ENCODE data around the gene OR56A4.

Gene OR56A4, protein sequence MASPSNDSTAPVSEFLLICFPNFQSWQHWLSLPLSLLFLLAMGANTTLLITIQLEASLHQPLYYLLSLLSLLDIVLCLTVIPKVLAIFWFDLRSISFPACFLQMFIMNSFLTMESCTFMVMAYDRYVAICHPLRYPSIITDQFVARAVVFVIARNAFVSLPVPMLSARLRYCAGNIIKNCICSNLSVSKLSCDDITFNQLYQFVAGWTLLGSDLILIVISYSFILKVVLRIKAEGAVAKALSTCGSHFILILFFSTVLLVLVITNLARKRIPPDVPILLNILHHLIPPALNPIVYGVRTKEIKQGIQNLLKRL

DNA sequence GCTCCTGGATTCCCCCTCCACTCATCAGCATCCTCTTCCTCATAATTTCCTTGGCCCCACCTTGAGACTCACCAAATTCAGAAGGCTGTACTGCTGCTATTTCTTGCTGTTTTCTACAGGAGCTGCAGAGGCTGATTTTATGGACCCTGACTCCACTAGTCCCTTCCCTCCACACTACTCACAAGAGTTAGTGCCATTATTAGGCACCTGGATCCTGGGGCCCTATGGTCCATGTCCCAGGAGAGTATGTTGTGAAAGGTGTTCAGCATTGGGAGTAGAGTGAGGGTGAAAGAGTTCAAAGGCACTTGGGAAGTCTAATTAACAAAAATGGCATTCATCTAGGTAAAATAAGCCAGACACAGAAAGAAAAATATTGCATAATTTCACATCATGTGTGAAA is at the start of gene OR56A4:
OR56A4 (minus strand) TSS at position 101 of the 400 bp plus-strand sequence. CDS start 3,954 bp downstream, outside the sequence.
- DNase-seq (ENCODE audit: low read depth in 2 of 2): no peak

DNA sequence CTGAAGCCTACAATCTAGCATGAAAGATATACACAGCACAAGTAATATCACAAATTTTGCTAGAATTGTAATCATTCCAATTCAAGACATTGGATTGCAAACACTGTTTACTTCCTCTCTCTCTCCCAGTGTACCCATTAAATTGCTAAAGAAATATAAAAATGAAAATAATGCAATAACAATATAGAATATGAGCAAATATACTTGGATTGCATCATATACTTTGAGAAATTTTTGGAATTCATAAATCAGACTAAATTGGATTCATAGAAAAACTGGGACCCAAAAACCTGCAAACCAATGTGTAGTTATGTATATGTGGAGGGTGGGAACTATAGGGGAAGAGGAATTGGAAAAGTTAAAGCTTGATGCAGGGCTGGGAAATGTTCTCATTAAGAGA is 48.8 kb upstream of the OR56A4 start:
- DNase-seq (ENCODE audit: low read depth in 2 of 2): no peak

DNA sequence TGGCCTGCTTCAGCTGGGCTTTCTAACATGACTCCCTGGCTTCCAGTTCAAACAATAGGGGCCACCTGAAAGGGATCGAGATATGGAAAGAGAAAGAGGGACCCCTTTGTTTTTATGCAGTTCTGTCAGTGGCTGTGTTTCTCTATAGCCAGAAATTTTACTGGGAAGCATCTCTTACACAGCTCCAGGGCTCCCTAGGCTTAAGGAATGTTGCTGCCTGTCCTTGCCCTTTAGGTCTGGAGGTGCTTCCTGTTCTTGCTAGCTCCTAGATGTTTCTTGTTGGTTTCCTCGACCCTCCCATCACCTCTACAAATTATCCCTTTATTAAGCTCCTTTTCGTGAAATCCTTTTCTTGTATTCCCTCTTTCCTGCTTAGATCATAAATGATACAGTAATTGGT is 45.6 kb upstream of the OR56A4 start:
- DNase-seq (ENCODE audit: low read depth in 2 of 2): no peak

DNA sequence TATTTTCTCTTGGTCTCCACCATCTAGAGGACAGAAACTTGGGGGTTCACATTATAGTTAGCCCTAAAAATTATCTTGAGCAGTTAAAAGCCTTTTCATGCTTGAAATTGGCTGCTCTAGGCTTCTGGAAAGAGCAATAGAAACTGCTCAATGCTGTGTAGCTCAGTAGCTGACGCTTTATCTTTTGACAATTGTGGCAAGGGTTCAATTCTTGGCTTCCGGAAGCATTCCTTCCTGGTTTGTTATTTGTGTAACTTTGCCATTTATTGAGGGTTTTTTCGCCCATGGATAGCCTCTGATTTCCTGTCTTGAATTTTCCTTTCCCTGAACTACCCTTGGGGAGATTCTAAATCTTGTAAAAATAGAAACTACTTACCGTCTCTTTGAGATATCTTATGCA is 34.1 kb upstream of the OR56A4 start:
- DNase-seq (ENCODE audit: low read depth in 2 of 2): no peak

DNA sequence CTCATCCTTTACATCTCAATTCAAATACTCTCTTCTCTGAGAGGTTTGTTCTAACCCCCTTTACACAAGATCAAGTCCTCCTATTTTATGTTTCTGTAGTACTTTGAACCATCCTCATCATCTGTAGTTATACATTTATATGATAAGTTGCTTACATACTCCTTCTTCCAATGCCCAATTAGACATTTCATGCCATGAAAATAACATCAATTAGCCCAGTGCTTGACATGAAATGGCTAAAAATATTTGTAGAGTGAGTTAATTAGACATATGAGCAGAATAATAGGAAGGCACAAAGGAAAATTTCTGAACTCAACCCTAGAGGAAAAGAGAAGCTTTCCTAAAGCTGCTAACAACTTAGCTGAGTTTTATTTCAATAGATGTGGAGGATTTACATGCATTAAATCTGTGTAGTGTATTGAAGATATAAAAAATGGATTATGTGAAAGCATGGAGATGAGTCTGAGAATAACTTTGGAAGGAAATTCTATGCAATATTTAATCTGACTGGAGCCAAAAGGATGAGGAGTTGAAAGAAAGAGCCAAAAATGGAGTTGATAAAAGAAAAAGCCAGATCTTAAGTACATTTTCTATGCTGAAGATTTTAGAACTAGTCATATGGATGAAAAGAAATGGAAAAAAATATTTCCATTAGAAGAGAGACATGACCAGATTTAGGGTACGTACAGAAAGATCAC is 24.1 kb upstream of the OR56A4 start, which contains the start of gene OR56A1:
OR56A1 (minus strand) TSS at position 51 of the 698 bp plus-strand sequence. CDS start 3,066 bp downstream, outside the sequence.
- no peak for DNase-seq (ENCODE audit: low read depth in 2 of 2)

DNA sequence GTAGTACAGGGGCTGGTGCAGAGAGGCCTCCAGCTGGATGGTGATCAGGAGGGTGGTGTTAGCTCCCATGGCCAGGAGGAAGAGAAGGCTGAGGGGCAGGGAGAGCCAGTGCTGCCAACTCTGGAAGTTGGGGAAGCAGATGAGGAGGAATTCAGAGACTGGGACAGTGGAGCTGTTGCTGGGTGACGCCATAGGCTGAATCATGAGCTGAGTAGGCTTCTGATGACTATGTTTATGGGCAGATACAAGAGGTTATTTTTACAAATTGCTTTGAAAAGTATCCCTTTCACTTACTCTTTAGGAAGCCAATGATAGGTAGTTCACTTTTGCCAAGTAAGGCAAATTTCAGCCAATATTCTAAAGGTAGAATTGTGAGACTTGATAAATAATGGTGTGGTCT is 20.8 kb upstream of the OR56A4 start:
- no peak for DNase-seq (ENCODE audit: low read depth in 2 of 2)

DNA sequence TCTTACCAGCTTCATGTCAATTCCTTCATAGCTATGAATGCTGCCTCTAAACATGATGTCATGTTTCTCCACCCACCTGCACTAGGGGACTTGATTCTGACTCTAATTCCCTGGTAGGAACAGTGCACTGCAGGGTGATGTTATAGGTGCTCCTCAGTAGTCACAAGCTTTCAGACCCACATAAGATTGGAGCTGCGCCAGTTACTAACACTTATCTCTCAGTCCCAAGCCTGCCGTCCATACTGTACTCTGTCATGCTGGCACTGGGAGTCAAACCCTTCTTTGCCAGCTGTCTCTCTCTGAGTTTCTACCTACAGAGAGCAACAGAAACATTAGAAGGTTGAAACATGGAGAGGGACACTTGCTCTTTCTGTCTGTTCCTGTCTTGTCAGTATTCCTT is 18.3 kb upstream of the OR56A4 start:
- no peak for DNase-seq (ENCODE audit: low read depth in 2 of 2)

DNA sequence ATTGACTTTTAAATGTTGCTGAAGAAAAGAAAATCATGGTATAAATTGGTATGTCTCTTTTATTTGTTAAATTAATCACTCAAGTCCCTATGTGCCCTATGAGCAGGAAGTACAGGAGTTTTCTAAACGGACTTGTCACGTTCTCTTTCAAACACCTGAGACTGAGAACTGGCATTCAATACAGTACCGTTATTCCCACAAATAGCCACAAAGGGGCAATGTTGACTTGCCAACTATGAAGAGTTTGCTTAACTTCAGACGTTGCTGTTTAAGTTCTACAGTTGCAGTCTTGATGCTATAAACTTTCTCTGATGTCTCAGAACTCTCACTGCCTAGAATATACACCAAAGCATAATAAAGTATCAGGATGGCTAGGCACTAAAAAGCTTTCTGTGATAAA is 16.2 kb upstream of the OR56A4 start:
- DNase-seq (ENCODE audit: low read depth in 2 of 2): no peak

DNA sequence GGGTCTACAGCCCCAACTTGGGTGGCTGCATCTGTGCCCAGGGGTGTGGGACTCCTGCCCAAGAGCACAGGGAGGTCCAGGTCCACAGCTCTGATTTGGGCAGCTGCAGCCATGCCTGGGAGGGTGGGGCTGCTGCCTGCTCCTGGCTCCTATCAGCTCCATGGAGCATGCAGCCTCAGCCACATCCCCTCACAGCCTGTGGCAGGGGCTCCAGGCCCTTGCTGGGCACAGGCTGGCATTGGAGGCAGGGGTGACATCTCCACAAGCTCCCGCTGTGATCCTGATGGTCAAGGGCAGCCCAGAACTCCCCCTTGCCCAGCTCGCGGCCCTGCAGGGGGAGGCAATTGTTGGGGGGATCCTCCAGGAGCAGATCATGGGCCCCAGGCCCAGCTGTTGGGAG is 6.3 kb upstream of the OR56A4 start:
- DNase-seq (ENCODE audit: low read depth in 2 of 2): no peak

DNA sequence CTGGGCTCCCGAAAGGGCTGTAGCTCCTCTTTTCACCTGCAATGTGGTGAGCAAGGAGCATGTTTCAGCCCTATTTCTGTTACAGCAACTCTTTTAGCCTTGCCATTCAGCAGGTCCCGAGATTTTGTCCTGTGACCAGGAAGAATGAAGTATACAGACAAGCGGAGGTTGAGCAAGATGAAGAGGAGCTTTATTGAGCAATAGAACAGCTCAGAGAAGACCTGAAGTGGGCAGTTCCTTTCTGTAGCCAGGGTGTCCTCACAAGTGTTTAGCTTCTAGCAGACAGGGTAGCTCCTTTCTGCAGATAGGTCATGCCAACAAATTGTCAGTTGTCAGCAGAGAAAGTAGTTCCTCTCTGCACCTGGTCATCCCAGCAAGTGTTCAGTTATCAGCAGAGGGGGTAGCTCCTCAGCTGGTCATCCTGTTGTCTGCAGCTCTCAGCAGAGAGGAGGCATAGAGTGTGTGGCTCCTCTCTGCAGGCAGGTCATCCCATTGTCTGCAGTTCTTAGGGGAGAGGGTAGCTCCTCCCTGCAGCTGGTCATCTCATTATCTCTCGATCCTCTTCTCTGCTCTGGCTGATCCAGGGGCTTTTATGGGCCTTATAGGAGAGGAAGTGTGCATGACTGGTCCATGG is 5.4 kb upstream of the OR56A4 start:
- no peak for DNase-seq (ENCODE audit: low read depth in 2 of 2)

DNA sequence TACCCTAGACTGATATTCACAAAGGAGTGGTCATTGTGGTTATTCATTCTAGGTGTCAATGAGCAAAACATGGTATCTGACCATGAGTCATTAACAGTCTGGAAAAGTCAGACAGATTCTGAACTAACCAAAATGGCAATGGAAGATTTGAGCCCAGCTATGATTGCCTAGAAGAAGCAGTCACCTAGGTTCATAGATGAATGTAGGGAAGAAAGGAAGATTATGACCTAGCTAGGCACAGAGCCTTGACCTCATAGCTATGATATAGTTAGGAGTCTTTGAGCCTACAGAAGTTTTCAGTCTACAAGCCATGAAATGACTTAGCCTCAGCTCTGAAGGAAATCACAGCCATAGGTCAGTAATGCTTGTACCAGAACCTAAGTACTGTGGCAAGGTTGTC is 351 bp downstream of the OR56A4 start:
- DNase-seq (ENCODE audit: low read depth in 2 of 2): no peak

DNA sequence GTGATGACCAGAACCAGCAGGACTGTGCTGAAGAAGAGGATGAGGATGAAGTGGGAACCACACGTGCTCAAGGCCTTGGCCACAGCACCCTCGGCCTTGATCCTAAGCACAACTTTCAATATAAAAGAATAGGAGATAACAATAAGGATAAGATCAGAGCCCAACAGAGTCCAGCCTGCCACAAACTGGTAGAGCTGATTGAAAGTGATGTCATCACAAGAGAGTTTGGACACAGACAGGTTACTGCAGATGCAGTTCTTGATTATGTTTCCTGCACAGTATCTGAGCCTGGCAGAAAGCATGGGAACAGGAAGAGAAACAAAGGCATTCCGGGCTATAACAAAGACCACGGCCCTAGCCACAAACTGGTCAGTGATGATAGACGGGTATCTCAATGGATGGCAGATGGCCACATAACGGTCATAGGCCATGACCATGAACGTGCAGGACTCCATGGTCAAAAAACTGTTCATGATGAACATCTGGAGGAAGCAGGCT is 4.5 kb downstream of the OR56A4 start:
- DNase-seq (ENCODE audit: low read depth in 2 of 2): no peak

DNA sequence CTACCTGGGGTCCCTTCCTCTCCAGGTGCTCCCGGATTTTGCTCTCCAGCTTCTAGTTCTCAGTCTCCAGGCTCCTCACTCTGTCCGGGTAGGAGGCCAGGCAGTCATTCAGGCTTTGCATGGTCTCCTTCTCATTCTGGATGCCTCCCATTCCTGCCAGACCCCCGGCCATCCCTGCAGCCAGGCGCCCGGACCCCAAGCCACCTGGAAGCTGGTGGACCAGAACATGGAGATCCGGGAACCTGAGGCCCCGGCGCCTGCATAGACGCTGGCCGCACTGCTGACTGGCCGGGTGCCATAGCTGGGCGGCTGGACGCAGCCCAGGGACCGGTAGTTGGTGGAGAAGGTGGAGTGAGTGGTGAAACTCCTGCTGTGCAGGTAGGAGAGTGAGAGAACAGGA is 12.0 kb downstream of the OR56A4 start:
- no peak for DNase-seq (ENCODE audit: low read depth in 2 of 2)

DNA sequence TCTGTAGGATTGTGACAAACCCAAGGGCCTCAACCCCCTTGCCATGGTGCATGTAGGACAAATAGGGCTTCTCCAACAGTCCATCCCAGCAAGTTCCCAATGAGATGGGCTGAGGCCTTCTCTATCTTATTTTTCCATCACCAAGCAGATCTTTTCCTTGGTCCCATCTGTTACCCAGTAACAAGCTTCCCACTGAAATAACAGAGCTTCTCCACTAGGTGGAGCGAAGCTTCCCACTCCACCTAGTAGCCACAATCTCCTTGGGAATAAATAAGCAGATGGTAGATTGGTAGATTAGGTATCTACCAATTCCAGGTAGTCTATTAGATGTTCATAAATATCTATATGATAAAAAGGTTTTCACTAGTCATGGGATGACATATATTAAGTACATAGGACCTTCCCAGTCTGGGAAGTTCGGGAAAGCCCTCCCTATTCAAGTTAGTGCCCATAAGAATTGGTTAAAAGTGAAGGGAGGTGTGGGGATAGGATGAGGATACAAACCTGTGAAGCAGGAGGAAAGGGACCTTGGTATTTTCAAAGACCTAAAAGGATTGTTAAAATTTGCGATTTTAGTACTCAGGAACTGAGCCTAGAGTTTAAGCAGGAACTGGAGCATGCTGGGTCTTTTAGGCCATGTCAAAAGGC is 14.0 kb downstream of the OR56A4 start:
- DNase-seq (ENCODE audit: low read depth in 2 of 2): no peak

DNA sequence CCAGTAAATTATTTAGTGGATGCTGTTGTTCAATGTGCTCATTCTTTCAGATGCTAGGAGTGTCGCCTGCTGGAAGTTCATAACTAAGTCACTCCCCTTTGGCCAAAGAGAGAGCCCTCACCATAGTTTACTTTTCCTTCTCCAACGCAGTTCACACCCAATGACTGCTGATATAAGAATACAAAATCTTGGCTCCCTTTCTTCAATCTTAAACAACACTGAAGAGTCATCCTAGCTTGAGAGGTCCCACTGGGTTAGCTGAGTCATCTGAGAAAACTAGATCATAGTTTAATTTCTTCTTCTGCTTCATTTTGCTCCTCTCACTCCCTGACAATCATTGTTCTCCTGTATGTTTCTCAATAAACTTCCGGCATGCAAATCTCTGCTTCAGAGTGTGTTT is 14.6 kb downstream of the OR56A4 start:
- DNase-seq (ENCODE audit: low read depth in 2 of 2): no peak

DNA sequence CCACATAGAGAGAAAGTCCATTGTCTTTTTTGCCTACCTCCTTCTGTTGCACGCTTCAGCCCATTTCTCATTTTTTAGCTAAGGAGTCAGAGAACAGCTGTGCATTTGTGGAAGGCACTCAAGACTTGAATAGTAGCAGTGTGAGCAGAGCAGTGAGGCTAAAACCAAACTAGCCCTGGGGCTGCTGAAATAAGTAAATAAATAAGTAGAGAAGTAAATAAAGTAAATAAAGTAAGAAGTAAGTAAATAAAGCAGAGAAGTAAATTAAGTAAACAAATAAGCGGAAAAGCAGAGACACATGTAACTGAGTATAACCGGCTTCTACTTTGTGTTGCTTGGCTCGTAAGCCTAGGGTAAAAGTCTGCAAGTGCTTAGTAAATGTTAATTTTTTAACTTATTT is 17.5 kb downstream of the OR56A4 start:
- no peak for DNase-seq (ENCODE audit: low read depth in 2 of 2)

DNA sequence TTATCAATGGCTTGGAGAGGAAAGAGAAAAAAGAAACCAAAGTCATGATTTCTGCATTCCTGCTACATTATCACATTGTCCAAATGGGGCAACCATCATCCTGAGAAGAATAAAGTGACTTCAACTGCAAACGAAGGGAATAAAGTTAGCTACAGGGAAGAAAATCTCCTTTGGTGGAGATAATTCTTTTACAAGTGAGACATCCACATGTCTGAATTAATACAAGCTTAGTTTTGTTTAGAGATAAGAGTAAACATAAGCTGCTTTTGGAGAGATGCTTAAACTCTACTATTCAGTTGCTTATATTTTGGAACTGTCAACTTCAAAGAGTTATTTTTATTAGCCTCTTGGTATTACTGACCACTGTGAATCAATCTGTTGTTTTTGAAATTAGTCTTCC is 19.9 kb downstream of the OR56A4 start, which contains the start of gene OR52L1:
OR52L1 (minus strand) TSS at position 101 of the 400 bp plus-strand sequence; CDS start at position 46, 55 bp downstream.
- DNase-seq (ENCODE audit: low read depth in 2 of 2): no peak

DNA sequence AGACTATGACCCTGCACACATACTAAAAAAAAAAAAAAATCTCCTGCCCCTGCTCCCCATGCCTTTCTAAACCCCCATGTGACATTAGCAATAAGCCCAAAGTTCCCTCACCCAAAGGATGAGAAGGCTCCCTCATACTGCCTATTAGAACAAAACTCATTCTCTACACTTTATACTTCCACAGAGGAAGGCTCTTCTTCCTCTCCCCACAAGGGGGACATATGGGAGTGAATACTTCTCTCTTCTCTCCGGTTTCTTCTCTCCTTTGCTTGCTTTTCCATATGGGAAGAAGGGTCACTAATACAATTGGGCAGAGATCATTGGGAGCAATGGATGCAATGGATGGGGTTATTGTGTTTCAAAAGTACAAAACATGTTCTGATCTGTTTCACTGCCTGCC is 23.3 kb downstream of the OR56A4 start:
- no peak for DNase-seq (ENCODE audit: low read depth in 2 of 2)

DNA sequence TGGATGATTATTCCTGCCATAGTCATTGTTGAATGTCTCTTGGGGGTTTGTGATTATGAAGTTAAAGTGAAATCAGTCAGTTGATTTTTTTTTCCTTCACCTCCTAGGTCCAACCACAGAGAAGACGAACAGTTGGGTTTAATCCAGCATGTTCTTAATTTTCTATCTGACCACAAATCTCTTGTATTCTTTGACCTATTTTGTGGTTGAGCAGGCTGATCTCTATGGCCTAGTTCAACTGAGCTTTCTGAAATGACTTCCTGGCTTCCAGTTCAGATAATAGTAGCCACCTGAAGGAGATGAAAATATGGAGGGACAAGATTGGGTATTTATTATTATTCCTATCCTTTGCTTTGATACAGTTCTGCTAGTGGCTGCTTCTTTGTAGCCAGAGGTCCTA is 33.2 kb downstream of the OR56A4 start:
- DNase-seq (ENCODE audit: low read depth in 2 of 2): no peak

DNA sequence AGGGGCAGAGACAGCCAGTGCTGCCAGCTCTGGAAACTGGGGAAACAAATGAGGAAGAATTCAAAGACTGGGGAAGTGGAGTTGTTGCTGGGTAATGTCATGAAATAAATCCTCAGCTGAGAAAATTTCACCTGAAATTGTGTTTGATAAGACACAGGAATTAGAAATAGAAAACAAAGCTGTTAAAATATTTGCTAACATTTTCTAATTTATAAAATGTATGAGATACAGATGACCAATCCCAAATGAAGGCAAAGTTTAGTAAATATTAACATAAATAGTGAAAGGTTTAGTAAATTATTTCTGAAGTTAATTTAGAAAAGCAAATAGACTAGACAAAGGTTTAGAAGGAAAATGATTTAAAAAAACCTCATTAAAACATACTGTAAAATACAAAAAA is 38.4 kb downstream of the OR56A4 start, which contains the start of gene OR56A5:
OR56A5 (minus strand) TSS at position 101 of the 400 bp plus-strand sequence; CDS start at position 101, 0 bp downstream.
- DNase-seq (ENCODE audit: low read depth in 2 of 2): no peak

DNA sequence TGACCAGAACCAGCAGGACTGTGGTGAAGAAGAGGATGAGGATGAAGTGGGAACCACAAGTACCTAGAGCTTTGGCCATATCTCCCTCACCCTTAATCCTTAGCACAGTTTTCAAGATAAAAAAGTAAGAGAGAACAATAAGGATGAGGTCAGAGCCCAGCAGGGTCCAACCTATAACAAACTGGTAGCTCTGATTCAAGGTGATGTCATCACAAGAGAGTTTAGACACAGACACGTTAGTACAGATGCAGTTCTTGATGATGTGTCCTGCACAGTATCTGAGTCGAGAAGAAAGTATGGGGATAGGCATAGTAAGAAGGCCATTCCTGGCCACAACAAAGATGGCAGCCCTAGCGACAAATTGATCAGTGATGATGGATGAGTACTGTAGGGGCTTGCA is 39.0 kb downstream of the OR56A4 start:
- DNase-seq (ENCODE audit: low read depth in 2 of 2): no peak

DNA sequence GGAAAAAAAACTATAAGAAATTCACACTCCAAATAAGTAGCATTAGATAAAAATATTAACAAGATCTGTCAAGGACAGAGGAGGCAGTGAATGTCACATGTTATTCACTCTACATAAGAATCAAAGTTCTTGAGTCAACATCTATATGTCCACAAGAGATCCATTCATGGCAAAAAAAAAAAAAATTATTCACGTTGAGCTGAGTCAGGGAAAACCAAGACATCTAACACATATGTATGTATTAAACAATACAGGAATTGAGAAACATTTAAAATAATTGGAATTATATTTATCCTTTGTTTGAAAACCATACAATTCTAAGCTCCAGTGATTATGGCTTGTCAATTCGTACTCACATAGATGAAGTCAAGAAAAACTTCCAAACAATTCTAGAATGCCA is 39.8 kb downstream of the OR56A4 start:
- DNase-seq (ENCODE audit: low read depth in 2 of 2): no peak
